Measurements from ENCODE around the gene XPNPEP2. TPM values are rescaled to one million over a fixed set of nuclear protein-coding genes. Genes with fewer than 3 reads are reported as not detected.
A peak's percentile ranks its signal among the peaks of the same experiment; 100 is the strongest.
"Not testable (repeated sequence)": the region's sequence is repeated elsewhere in the genome, so short reads cannot be mapped to it uniquely, and the experiment has no call there.

XPNPEP2 gene
- total RNA-seq, 1 donor from 2014 or later, result 2.0 TPM

GRCh38 chrX:129719931-129720530 is 18.7 kb upstream of the XPNPEP2 start:
- DNase-seq (ENCODE audit: low spot score), result no peak

GRCh38 chrX:129720741-129721140 is 18.0 kb upstream of the XPNPEP2 start:
- DNase-seq (ENCODE audit: low spot score), result no peak

- no peak for DNase-seq (ENCODE audit: low spot score)
Measured at GRCh38 chrX:129721414-129721813, 17.4 kb upstream of the XPNPEP2 start.

- no peak for DNase-seq (ENCODE audit: low spot score)
Measured at GRCh38 chrX:129721870-129722269, 16.9 kb upstream of the XPNPEP2 start.

GRCh38 chrX:129723511-129723910 is 15.3 kb upstream of the XPNPEP2 start:
- DNase-seq (ENCODE audit: low spot score), result no peak

- DNase-seq (ENCODE audit: low spot score), result no peak
Measured at GRCh38 chrX:129724754-129725153, 14.0 kb upstream of the XPNPEP2 start.

- peak; percentile 46 for DNase-seq (ENCODE audit: low spot score)
Measured at GRCh38 chrX:129726307-129727111, 12.3 kb upstream of the XPNPEP2 start.

- no peak for DNase-seq (ENCODE audit: low spot score)
Measured at GRCh38 chrX:129728061-129728460, 10.7 kb upstream of the XPNPEP2 start.

GRCh38 chrX:129731228-129731627 is 7.6 kb upstream of the XPNPEP2 start:
- no peak for DNase-seq (ENCODE audit: low spot score)

GRCh38 chrX:129732857-129733256 is 5.9 kb upstream of the XPNPEP2 start:
- no peak for DNase-seq (ENCODE audit: low spot score)

GRCh38 chrX:129733335-129733734 is 5.4 kb upstream of the XPNPEP2 start:
- no peak for DNase-seq (ENCODE audit: low spot score)

- no peak for DNase-seq (ENCODE audit: low spot score)
Measured at GRCh38 chrX:129736491-129736890, 2.3 kb upstream of the XPNPEP2 start.

- DNase-seq (ENCODE audit: low spot score), result no peak
Measured at GRCh38 chrX:129737916-129738315, 863 bp upstream of the XPNPEP2 start.

GRCh38 chrX:129739578-129739977 is 799 bp downstream of the XPNPEP2 start:
- DNase-seq (ENCODE audit: low spot score), result no peak

- no peak for DNase-seq (ENCODE audit: low spot score)
Measured at GRCh38 chrX:129741880-129742758, 3.3 kb downstream of the XPNPEP2 start.

GRCh38 chrX:129742759-129743152 is 4.0 kb downstream of the XPNPEP2 start:
- not testable (repeated sequence) for DNase-seq (ENCODE audit: low spot score)

- no peak for DNase-seq (ENCODE audit: low spot score)
Measured at GRCh38 chrX:129743821-129744220, 5.0 kb downstream of the XPNPEP2 start.

- no peak for DNase-seq (ENCODE audit: low spot score)
Measured at GRCh38 chrX:129744861-129745321, 6.1 kb downstream of the XPNPEP2 start.

GRCh38 chrX:129746557-129747470 is 8.0 kb downstream of the XPNPEP2 start:
- DNase-seq (ENCODE audit: low spot score), result no peak

- DNase-seq (ENCODE audit: low spot score), result no peak
Measured at GRCh38 chrX:129747533-129747932, 8.8 kb downstream of the XPNPEP2 start.

GRCh38 chrX:129748305-129748704 is 9.5 kb downstream of the XPNPEP2 start:
- DNase-seq (ENCODE audit: low spot score), result no peak
